ENCODE results near the gene ATP8B4.
"Not testable (repeated sequence)": the region's sequence is repeated elsewhere in the genome, so short reads cannot be mapped to it uniquely, and the experiment has no call there.

Gene ATP8B4

DNA sequence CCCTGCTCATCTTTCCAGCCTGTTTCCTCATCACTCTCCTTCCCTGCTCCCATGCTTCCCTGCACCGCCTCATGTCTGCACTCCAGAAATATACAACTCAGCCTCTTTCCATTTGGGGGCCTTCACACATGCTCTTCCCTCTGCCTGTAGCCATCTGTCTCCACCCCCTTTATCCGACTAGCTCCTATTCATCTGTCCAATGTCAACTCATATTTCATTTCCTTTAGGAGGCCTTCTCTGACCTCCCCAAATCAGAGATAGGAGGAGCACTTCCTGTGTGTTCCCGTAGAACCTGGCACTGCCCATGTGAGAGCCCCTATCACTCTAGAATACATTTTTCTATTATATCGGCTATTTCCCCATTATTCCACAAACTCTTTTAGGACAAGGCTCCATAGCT is 10.6 kb downstream of the ATP8B4 start:
- DNase-seq: no peak

DNA sequence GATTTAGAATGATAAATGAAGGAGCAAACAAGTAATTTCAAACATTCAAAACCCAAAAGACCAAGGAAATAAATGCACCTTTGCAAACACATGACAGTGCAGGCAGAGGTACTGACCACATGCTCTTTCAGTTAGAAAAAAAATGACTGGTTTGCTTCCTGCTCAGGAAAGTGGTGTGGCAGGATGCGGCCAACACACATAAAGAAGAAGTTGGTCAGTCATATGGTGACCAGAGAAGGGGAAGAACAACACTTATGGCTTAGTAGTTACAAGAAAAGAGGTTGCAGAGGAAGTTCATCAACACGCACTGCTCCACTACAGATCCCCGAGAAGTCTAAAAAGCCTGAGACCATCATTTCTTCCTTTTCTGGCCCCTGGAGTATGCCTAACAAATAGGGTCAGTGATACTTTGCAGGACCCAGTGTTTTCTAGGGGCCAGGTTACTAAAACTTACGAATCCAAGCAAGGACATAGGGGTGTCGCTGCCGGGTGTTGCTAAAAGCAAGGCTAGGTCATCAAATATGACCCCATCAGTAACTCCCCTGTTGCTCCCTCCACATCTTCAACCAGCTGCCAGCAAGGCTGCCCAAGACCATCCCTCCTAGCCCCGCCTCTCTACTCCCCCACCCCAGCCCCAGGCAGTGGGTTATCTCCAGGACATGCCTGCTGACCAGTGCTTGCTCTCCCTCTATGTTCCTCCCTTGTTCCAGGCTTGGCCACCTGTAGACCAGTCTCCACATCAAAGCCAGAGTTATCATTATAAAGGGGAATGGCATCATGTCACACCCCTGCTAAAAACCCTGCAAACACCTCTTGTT is 11.2 kb downstream of the ATP8B4 start:
- no peak for DNase-seq

DNA sequence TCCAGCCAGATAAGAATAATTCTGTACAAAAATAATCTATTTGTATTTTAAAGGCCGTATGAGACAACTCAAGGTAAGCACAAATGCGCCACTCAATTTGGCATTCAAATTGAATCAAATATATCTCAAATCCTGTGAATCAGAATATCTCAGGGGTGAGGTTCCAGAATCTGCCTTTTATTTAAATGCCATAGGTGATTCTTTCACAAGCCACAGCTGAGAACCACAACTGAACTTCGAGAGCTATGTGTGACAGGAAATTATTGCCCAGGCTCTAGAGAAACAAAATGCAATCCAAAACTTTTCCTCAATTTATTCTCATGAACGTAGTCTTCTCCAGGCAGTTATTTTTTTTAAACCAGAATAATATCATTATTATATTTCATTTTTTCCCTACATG is 11.9 kb downstream of the ATP8B4 start:
- DNase-seq: no peak

DNA sequence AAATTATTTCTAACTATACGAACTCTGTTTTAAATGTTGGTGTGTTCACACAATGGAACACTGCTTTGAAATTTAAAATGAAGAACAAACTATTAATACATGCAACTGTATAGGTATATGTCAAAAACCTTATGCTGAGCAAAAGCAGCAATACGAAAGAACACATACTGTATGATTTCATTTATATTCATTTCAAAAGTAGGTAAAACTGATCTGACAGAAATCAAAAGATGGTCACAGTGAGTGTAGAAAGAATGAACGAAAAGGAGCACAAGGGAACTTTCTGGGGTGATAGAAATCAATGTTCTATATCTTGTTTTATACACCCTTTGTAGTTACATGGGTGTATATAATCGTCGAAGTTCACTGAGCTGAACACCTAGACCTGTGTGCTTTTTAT is 12.6 kb downstream of the ATP8B4 start:
- no peak for DNase-seq

DNA sequence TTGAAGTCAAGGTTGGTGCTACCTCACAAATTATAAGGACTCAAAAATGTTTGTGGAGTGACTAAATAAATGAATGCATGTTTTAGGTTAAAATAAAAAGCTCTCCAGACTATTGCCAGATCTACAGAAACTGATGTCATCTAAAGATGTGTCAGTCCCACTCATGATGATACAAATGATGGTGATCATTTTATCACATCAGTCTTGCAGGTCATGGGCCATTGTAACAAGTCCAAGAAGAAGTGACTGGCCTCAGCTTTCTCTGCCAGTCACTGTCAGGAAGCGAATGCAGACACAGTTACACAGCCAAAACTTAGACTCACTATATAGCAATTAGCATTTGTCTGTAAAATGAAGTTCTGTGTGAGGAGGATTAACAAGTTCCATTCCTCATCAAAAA is 18.5 kb downstream of the ATP8B4 start:
- DNase-seq: no peak

DNA sequence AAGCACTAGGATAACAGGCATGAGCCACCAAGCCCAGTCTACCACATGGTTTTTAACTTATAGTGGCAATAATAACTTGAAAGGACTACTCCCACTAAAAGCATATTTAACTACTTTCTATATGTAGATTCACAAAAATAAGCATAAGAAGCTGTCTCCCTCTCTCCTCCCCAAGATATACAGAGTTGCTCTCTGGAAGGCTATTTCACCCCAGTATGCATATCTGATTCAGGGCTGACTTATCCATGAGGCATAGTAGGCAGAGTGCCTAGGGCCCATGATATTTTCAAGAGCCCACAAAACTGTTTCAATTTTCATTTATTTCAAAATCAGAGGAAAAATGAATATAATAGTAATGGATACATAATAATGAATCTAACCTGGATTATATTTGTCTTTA is 20.5 kb downstream of the ATP8B4 start:
- no peak for DNase-seq

DNA sequence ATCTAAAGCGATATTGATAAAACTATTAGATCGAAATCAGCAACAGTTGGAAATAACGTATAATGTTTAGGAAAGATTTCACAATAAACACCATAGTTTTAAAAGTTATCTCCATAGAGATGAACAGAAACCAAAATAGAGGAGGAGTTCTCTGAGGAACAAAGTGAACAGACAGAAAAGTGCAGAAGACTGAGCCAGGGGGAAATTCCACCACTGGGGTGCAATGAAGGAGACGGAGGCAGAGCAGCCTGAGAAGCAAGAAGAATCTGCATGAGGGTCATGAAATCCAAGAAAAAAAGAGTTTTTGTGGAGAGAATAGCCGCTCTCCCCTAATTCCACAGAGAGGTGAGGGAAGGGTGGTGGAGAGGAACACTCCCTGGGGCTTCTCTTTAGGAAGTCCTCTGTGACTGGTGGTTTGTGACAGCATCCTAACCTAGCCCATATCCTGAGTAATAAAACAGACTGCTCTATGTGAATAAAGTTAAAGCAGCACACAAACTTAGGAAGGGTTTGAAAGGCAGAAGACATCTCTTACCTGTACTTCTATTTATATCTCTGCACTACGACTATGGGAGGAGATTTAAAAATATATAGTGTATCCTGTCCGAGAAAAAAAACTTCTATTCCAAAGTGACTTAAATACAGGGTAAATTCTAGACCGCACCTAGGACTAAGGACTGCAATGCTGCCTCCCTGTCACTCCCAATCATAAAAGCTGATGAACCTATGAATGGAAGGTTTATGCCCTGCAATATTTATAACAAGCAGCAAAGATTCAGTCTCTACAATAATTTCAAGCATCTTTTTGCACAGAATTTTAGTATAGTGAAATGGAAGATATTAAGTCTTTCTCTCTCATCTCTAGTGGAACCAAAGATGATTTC is 22.9 kb downstream of the ATP8B4 start:
- no peak for DNase-seq

DNA sequence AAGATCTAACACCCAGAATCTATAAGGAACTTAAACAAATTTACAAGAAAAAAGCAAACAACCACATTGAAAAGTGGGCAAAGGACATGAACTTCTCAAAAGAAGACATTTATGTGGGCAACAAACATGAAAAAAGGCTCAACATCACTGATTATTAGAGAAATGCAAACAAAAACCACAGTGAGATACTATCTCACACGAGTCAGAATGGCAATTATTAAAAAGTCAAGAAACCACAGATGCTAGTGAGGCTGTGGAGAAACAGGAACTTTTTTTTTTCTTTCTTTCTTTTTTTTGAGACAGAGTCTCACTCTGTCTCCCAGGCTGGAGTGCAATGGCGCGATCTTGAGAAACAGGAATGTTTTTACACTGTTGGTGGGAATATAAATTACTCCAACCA is 29.6 kb downstream of the ATP8B4 start:
- not testable (repeated sequence) for DNase-seq

DNA sequence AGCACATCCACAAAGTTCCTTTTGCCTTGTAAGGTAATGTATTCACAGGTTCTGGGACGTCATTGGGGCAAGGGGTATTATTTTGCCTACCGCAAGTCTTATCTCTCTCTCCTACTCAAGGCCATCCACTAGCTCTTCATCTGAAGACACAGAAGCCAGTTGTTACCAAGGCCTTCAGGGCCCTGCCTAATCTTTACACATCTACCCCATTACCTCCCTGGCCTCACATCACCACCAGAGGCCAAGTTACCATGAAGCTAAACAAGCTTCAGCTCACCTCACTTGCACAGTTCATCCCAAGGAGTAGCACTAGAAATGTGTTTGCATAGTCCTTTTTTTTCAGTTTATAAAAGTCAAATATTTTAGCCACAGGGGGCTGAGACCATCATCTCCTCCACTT is 34.1 kb downstream of the ATP8B4 start:
- DNase-seq: no peak

DNA sequence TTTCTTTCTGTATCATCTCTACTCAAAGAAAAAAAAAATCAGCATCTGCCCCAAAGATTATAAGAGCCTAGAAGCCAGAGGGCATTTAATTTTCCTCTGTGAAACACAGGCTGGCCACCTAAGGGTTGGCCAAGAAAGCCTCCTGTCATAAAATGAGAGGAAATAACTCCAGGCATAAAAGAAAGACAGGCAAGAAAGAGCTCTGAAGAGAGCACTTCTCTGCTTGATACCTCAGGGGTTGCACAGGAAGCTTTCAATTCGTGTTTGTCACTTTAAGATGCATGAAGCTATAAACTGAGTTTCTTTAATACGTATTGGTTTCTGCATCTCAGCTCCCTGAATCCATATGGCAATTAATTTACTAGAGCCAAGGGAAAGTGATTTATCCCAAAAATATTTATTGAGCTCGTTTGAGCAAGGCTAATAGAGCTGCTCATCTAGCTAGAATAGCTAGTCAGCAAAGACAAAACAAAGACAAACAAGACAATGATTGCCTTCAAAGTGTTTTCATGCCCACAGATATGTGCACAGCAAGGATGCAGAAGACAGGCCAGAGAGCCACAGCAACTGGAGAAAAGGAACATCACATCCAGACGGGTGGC is 35.5 kb downstream of the ATP8B4 start:
- no peak for DNase-seq

DNA sequence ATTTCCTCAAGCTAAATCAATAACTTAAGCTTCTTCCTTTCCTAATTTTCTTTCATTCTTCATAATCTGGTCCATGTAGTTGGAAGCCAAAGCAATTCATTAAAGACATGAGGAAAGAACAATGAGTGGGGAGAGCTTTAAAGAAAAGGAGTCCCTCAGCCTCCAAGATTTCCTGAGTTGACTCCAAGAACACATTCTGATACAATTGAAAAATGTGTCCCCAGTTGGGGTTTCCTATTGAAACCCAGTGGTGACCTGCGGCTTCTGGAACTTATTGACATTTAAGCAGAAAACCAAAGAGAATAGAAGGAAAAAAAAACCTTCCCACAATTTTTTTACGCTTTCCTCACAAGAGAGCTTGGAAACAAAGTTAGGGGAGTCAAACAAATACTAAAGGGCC is 37.0 kb downstream of the ATP8B4 start:
- no peak for DNase-seq

DNA sequence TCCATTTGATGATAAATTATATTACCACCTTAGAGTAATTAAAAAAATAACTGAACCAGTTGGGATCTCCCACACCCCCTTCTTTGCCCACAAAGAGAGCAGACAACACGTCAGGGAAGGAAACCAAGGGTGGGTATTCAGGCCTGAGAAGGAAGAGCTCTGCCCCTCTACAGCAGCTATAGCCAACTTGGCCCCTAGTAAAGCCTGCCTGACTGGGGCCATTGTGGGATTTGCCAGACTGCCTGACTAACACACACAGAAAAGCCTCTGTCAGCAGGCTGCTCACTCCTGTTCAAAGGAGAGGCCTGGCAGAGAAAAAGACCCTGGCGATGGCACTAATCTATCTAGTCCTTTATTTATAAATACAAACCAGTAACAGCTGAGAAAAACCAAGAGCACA is 41.4 kb downstream of the ATP8B4 start:
- DNase-seq: no peak

DNA sequence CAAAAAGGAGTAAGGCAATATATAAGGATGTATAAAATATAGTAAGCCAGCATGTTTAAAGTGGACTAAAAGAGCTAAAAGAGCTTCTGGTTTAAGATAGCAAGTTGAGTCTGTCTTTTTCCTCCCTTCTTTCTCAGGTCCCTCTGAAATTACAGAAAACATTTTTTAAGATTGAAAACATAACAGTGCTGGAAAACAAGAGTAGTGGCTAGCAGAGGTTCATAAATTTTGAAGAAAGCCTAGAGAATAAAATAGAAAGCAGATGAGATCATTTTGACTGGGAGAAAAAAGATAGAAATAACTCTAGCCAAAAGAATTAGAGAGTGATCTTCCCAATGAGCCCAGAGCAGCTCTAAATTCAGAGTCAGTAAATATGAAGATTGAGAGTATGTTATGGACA is 41.9 kb downstream of the ATP8B4 start:
- no peak for DNase-seq

DNA sequence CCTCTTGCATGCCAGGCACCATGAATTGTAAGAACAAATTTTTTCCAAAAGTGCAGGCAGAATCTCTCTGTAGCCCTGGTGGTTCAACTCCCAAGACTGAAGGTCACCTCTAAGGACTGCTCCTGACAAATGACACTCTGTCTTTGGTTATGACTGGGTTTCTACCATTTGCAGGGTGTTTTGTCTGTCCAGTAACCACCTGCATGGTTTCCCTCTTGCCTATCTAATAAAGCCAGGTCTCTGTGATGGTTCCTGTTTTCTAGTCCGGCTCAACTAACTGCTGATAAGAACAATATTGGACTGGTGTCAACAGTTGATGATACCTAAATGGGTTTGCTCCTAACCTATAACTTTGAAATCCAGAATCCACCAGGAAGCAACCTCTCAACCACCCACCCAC is 43.7 kb downstream of the ATP8B4 start:
- no peak for DNase-seq

DNA sequence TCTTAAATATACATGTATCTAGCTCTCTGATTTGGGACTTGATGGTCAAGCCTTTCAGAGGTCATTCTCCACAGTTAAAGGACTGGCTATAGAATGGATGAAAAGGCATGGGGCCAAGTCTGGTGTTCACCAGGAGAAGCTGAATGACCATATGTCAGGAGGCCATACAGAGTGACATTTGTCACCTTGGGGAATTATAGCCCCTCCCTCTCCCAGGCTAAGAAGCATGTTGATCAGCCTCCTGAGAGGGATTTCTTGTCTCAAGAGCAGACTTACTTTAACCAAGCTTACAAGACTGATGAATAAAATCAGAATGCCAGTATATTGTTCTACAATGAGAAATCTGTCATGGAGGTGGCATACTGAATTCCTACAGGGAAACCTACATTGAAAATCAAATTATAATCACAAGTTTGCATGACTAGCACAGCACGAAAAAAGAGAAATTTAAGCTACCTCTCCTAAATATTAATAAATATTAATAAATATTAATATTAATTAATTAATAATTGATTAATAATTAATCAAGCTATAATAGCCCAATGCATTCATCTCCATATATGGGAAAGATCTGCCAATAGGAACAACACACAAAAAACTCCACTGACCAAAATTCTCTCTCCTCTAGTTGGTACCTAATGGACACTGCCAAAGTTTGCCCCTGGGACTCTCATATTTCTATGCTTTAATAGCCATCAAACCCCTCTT is 47.3 kb downstream of the ATP8B4 start:
- no peak for DNase-seq

DNA sequence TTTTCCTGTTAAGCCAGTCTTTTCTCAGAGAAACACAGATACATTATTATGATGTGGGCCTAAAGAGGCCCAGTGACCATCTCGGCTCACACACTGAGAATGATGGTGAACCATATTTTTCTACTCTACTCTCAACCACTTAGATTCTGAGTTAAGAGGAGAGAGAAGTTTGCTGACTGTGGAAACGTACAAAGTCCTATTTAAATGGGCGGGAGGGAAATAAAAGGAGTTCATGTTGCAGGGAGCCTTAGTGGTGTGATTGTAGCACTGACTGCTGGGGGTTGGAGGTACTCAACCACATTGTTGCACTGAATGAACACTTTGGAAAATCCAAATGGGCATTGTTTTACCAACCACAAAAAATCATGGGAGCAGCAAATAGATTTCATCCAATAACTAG is 51.0 kb downstream of the ATP8B4 start:
- no peak for DNase-seq

DNA sequence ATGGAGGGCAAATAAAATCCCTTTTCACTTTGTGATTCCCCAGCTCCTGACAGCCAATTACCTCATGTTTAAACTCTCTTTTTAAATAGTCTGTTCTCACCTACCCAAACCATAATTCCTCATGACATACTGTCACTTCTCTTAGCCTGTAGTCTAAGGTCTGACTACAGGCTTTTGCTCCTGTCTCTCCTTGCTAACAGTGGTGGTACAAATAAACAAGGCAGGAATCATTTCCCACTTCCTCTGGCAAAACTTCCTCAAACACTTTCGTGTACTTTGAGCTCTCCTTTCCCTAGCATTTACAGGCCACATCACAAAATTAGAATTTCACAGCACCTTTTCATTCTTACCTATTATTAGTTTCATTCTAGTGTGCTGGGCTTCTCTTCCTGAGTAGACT is 51.8 kb downstream of the ATP8B4 start:
- DNase-seq: no peak

DNA sequence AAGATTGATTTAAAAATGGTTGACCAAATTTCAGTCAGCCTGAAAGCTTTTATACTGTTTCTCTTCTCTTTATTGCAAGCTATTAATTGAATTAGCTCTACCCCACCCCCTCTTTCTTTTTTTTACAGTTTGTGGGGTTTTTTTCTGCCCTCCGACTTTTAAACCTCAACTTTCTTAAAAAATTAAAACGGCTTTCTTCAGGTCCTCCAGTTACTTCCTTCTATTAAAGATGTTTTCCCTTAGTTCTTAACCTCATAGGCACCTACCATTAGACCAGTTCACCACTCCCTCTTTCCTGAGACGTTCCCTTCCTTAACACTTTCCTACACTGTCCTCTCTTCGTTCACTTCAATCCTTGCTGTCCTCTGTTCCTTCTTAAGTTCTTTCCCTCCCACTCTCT is 52.4 kb downstream of the ATP8B4 start:
- no peak for DNase-seq

DNA sequence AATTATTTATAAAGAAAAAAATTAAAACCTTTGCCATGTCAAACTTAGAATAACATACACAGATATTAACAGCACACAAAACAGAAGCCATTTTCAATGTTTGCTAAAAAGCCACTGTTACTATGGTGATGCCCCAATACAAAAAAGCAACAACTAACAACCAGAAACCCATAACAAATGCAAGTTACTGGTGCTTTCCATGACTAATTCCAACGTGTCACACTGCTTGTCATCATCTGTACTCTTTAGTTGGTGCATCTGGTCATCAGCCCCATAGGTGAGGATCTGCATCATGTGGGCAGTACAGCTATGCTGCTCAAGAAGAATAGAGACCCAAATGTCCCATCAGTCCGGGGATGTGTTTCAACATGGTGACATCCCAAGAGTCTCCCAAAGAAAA is 52.8 kb downstream of the ATP8B4 start:
- no peak for DNase-seq

DNA sequence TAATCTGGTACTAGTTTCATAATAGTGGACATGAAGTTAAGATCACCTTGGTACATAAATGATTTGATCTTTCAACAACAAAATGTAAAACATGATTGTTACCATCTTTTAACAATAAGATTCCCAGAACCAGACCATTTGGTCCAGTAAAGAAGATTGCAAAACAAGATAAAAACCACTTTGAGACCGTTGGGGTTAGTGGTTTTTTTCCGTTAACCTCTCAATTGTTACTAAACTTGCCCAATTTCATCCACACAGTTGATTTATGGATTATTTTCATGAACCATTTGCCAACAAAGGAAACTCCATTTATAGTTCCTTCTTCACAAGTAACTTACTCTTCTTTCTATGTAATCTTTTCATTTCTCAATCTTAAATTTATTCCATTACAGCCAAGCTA is 53.8 kb downstream of the ATP8B4 start:
- DNase-seq: no peak

DNA sequence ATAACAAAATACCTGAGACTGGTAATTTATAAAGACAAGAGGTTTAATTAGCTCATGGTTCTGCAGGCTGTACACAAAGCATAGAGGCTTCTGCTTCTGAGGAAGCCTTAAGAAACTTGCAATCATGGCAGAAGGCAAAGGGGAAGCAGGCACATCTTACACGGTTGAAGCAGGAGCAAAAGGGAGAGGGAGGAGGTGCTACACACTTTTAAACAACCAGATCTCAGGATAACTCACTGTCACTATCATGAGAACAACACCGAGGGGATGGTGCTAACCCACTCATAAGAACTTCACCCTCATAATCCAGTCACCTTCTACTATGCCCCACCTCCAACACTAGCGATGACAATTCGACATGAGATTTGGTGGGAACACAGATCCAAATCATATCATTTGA is 54.4 kb downstream of the ATP8B4 start:
- DNase-seq: no peak

DNA sequence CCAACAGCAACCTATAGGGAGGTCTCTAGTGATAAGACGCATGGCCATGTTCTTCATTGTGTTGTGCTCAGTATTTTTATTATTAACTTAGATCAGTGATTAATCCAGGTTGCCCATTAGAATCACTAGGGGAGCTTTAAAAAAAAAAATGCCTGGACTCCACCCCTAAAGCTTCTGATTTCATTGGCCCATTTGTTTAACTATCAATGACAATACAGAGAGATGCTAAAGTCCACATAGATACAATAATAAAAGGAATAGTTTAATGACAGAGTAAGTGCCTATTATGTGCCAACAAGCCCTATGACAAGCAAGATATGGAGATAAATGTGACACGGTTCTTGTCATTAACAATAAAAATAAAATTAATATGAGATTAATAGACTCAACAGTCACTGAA is 55.8 kb downstream of the ATP8B4 start:
- DNase-seq: no peak

DNA sequence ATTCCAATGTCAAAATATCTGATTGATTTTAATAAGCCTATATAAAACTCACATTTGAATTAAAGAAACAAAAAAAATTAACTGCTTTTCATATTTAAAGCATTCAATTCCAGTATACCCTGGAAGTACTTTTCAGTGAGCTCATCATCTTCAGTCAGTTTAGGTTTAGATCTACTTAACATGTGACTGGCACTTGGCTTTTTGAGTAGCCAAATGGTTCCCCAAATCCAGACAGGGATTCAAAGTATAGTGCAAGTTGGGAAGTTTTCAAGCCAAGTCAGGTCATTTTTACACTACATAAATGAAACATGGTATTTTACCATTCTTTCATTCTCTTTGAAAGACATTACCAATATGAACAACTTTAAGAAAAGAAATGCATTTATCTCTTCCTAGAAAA is 57.5 kb downstream of the ATP8B4 start:
- no peak for DNase-seq
